Osteocyte (in vitro differentiated cells): ENCODE data around the gene PARD3B. TPM values are rescaled to one million over a fixed set of nuclear protein-coding genes. Genes with fewer than 3 reads are reported as not detected.

Experiments
- DNase-seq: peaks from one replicate; pipeline ENCODE4 v3.0.0; 2021; ENCODE audit warnings: mixed read lengths; ENCODE audit not compliant: unreplicated experiment; ENCODE audit errors: extremely low spot score
- H3K27ac Mint-ChIP-seq: one replicate; pipeline ENCODE4 v1.8.0; 2021; ENCODE audit warnings: mild to moderate bottlenecking, mixed read lengths; ENCODE audit not compliant: unreplicated experiment
- H3K27me3 Mint-ChIP-seq: one replicate; pipeline ENCODE4 v1.8.0; 2021; ENCODE audit warnings: mixed read lengths; ENCODE audit not compliant: unreplicated experiment
- H3K36me3 Mint-ChIP-seq: one replicate; pipeline ENCODE4 v1.8.0; 2021; ENCODE audit warnings: mixed read lengths; ENCODE audit not compliant: unreplicated experiment
- H3K4me1 Mint-ChIP-seq: one replicate; pipeline ENCODE4 v1.8.0; 2021; ENCODE audit warnings: mixed read lengths; ENCODE audit not compliant: unreplicated experiment
- H3K4me3 Mint-ChIP-seq: one replicate; pipeline ENCODE4 v1.8.0; 2021; ENCODE audit warnings: mild to moderate bottlenecking, moderate library complexity, mixed read lengths; ENCODE audit not compliant: unreplicated experiment
- H3K9me3 Mint-ChIP-seq: one replicate; pipeline ENCODE4 v1.8.0; 2021; ENCODE audit warnings: mixed read lengths; ENCODE audit not compliant: unreplicated experiment
- CTCF ChIP-seq: fragments of 200-600 bp; sonication (generic); IDR thresholded peaks from 2 replicates; pipeline ENCODE4 v1.5.0; 2021; ENCODE audit warnings: antibody characterized with exemption, mild to moderate bottlenecking, moderate library complexity
- total RNA-seq: library from RNA; stranded (reverse); gene quantifications from 2 replicates; pipeline ENCODE4 v1.2.1, GENCODE V29; 2021

PARD3B gene
- total RNA-seq, 1 donor from 2014 or later = 26.7 TPM

GRCh38 chr2:205287316-205287715 lies 742.0 kb downstream of the PARD3B start:
- no peak overlapping the region for H3K4me3 Mint-ChIP-seq
- no peak overlapping the region for H3K27ac Mint-ChIP-seq

GRCh38 chr2:205288686-205289085 lies 743.4 kb downstream of the PARD3B start:
- no peak for DNase-seq
- Mint-ChIP-seq H3K27ac (no peak overlapping the region), H3K36me3 (no peaks in the 10 kb centered on the region), H3K9me3 (peaks cover 8% of the 10 kb centered on the region), H3K27me3 (no peaks in the 10 kb centered on the region), H3K4me3 (no peak overlapping the region), H3K4me1 (no peaks in the 10 kb centered on the region)
- no peak for TF ChIP-seq CTCF

More at GRCh38 chr2:205287316-205287715, 742.0 kb downstream of the PARD3B start:
- peaks cover 8% of the 10 kb centered on the region for H3K9me3 Mint-ChIP-seq
- H3K27me3 Mint-ChIP-seq = no peaks in the 10 kb centered on the region
- no peak for DNase-seq
- H3K36me3 Mint-ChIP-seq = no peaks in the 10 kb centered on the region
- no peak for TF ChIP-seq CTCF
- no peaks in the 10 kb centered on the region for H3K4me1 Mint-ChIP-seq

GRCh38 chr2:205290299-205290698 lies 745.0 kb downstream of the PARD3B start:
- Mint-ChIP-seq H3K27me3 (no peaks in the 10 kb centered on the region), H3K4me1 (no peaks in the 10 kb centered on the region)
- no peak for DNase-seq

GRCh38 chr2:205292665-205293295 lies 747.5 kb downstream of the PARD3B start:
- Mint-ChIP-seq H3K27ac (no peak overlapping the region), H3K27me3 (no peaks in the 10 kb centered on the region), H3K4me3 (no peak overlapping the region), H3K9me3 (peaks cover 8% of the 10 kb centered on the region), H3K36me3 (no peaks in the 10 kb centered on the region), H3K4me1 (no peaks in the 10 kb centered on the region)
- TF ChIP-seq CTCF = no peak
- no peak for DNase-seq

More at GRCh38 chr2:205290299-205290698, 745.0 kb downstream of the PARD3B start:
- Mint-ChIP-seq H3K9me3 (peaks cover 8% of the 10 kb centered on the region), H3K27ac (no peak overlapping the region), H3K4me3 (no peak overlapping the region), H3K36me3 (no peaks in the 10 kb centered on the region)
- no peak for TF ChIP-seq CTCF

GRCh38 chr2:205293559-205293958 lies 748.3 kb downstream of the PARD3B start:
- no peak overlapping the region for H3K27ac Mint-ChIP-seq
- no peak for DNase-seq
- H3K27me3 Mint-ChIP-seq = no peaks in the 10 kb centered on the region
- no peak for TF ChIP-seq CTCF
- H3K36me3 Mint-ChIP-seq = no peaks in the 10 kb centered on the region
- no peak overlapping the region for H3K4me3 Mint-ChIP-seq
- H3K9me3 Mint-ChIP-seq = peaks cover 8% of the 10 kb centered on the region
- no peaks in the 10 kb centered on the region for H3K4me1 Mint-ChIP-seq
